ENCODE results near the gene EDIL3. TPM values are rescaled to one million over a fixed set of nuclear protein-coding genes. Genes with fewer than 3 reads are reported as not detected.

The EDIL3 gene
- total and polyA plus RNA-seq, 2 donors (not counting 1 experiment from before 2014, with no cell fraction given): not detected

DNA sequence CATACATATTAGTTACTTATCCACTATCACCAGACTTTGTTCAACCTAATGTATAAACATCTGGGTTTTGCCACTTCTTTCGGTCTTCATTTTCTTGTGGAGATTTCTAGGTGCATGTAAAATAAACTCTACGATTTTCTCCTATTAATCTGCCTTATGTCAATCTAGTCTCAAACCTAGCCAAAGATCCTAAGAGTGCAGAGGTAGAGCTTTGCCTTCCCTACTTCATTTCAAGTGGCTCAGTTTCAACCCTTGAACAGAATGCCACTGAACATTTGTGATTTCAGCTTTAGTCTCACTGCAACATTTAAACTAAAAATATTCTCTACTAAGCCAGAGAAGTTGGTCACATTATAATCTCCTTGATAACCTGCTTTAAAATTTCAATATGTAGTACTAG is 94.0 kb downstream of the EDIL3 start:
- Histone ChIP-seq H3K27ac (ENCODE audit: low read length in 2 of 2) (no peak overlapping the region), H3K27me3 (replicated peaks in 1 of 4; ENCODE audit: control extremely low read depth in 1 of 4, control insufficient read depth in 3 of 4, insufficient read depth in 4 of 4, low read length in 3 of 4) (no peaks in the 10 kb centered on the region), H3K36me3 (replicated peaks in 1 of 2; ENCODE audit: control extremely low read depth in 1 of 2, control insufficient read depth in 1 of 2, extremely low read depth in 1 of 2, insufficient read depth in 2 of 2, low read length in 1 of 2) (no peaks in the 10 kb centered on the region), H2AFZ (ENCODE audit: insufficient read depth, low read depth, low read length, poor library complexity, severe bottlenecking) (no peak overlapping the region), H3K4me2 (replicated peaks; ENCODE audit: low read depth, low read length, poor library complexity, severe bottlenecking) (no peak overlapping the region), H3K9me3 (ENCODE audit: control extremely low read depth in 1 of 3, control insufficient read depth in 2 of 3, insufficient read depth in 1 of 3, low read length in 2 of 3) (no peaks in the 10 kb centered on the region), H3K79me2 (ENCODE audit: control insufficient read depth, insufficient read depth, low read length) (no peaks in the 10 kb centered on the region), H4K20me1 (ENCODE audit: control insufficient read depth, insufficient read depth, low read length, poor library complexity, severe bottlenecking) (no peaks in the 10 kb centered on the region), H3K4me3 (ENCODE audit: control extremely low read depth in 1 of 5, extremely low read depth in 1 of 5, insufficient read depth in 1 of 5, low read depth in 2 of 5, low read length in 4 of 5) (no peak overlapping the region), H3K9ac (ENCODE audit: low read length) (no peak overlapping the region), H3K4me1 (ENCODE audit: control insufficient read depth in 2 of 2, insufficient read depth in 2 of 2, low read length in 2 of 2) (no peaks in the 10 kb centered on the region)
- POLR2A ChIA-PET: no interaction called here
- no CpG with 5 or more reads among the region's 2 CpGs for WGBS (ENCODE audit: insufficient coverage)
- TF ChIP-seq CTCF (IDR thresholded peaks at IDR 0.05) (no peak), EZH2 (IDR thresholded peaks at IDR 0.05; ENCODE audit: borderline replicate concordance, insufficient read depth, low read depth, low read length, poor library complexity, severe bottlenecking) (no peak)
- Mint-ChIP-seq H3K4me1 (no peaks in the 10 kb centered on the region), H3K27ac (no peak overlapping the region), H3K27me3 (no peaks in the 10 kb centered on the region), H3K9me3 (ENCODE audit: insufficient read depth) (no peaks in the 10 kb centered on the region), H3K4me3 (no peak overlapping the region)
- CTCF ChIA-PET: no interaction called here
- intact Hi-C loops (cut with micrococcal nuclease): no loop called here
- DNase-seq: no peak
- no peak for ATAC-seq (ENCODE audit: low read depth)

DNA sequence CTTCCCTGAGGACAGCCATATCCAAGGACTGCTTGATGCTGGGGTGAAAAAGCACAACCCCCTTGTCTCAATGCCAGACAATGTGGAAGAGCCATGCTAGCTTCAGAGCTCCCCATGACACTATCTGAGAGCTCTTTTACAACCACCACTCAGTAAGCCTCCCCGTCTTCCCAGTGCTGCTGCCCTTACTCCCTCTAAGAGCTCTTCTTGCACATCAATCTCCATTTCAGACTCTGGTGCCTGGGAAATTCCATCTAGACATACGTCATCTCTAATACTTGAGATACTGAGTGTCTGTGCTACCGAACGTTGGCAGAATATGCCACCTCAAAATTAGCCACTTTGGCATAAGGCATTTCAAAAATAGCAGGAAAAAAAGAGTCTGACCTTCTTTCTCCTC is 94.5 kb downstream of the EDIL3 start:
- no peaks in the 10 kb centered on the region for H3K4me1 ChIP-seq (ENCODE audit: control insufficient read depth in 2 of 2, insufficient read depth in 2 of 2, low read length in 2 of 2)
- TF ChIP-seq EZH2 (IDR thresholded peaks at IDR 0.05; ENCODE audit: borderline replicate concordance, insufficient read depth, low read depth, low read length, poor library complexity, severe bottlenecking) (no peak), CTCF (IDR thresholded peaks at IDR 0.05) (no peak)
- no peak overlapping the region for H3K4me3 ChIP-seq (ENCODE audit: control extremely low read depth in 1 of 5, extremely low read depth in 1 of 5, insufficient read depth in 1 of 5, low read depth in 2 of 5, low read length in 4 of 5)
- H3K27me3 Mint-ChIP-seq: no peaks in the 10 kb centered on the region
- ChIA-PET CTCF (no interaction called here), POLR2A (no interaction called here)
- H3K27ac Mint-ChIP-seq: no peak overlapping the region
- DNase-seq (peak; percentile 1), ATAC-seq (ENCODE audit: low read depth) (no peak)
- no peaks in the 10 kb centered on the region for H3K36me3 ChIP-seq (replicated peaks in 1 of 2; ENCODE audit: control extremely low read depth in 1 of 2, control insufficient read depth in 1 of 2, extremely low read depth in 1 of 2, insufficient read depth in 2 of 2, low read length in 1 of 2)
- no peaks in the 10 kb centered on the region for H4K20me1 ChIP-seq (ENCODE audit: control insufficient read depth, insufficient read depth, low read length, poor library complexity, severe bottlenecking)
- no peak overlapping the region for H3K4me2 ChIP-seq (replicated peaks; ENCODE audit: low read depth, low read length, poor library complexity, severe bottlenecking)
- no peaks in the 10 kb centered on the region for H3K9me3 Mint-ChIP-seq (ENCODE audit: insufficient read depth)
- WGBS (ENCODE audit: insufficient coverage): 77% methylated on average over 2 of the region's 4 CpGs
- intact Hi-C loops (cut with micrococcal nuclease): no loop called here
- no peaks in the 10 kb centered on the region for H3K9me3 ChIP-seq (ENCODE audit: control extremely low read depth in 1 of 3, control insufficient read depth in 2 of 3, insufficient read depth in 1 of 3, low read length in 2 of 3)
- no peak overlapping the region for H3K4me3 Mint-ChIP-seq
- H3K79me2 ChIP-seq (ENCODE audit: control insufficient read depth, insufficient read depth, low read length): no peaks in the 10 kb centered on the region
- H3K9ac ChIP-seq (ENCODE audit: low read length): no peak overlapping the region
- no peaks in the 10 kb centered on the region for H3K4me1 Mint-ChIP-seq
- no peaks in the 10 kb centered on the region for H3K27me3 ChIP-seq (replicated peaks in 1 of 4; ENCODE audit: control extremely low read depth in 1 of 4, control insufficient read depth in 3 of 4, insufficient read depth in 4 of 4, low read length in 3 of 4)
- H3K27ac ChIP-seq (ENCODE audit: low read length in 2 of 2): no peak overlapping the region
- no peak overlapping the region for H2AFZ ChIP-seq (ENCODE audit: insufficient read depth, low read depth, low read length, poor library complexity, severe bottlenecking)

All from B cell (primary cell).